Endothelial cell of umbilical vein (primary cell): ENCODE measurements around the gene CNNM4. TPM values are rescaled to one million over a fixed set of nuclear protein-coding genes. Genes with fewer than 3 reads are reported as not detected.

Experiments used
- BruUV-seq: library from RNA; stranded (reverse); fragments of 400-500 nt; replicated peaks from 2 replicates; lab custom pipeline; 2021; lab: Mats Ljungman, UMichigan
- CTCF ChIA-PET: fragments of 300-600, 350-600 bp; sonication (Branson Sonifier 250); formaldehyde crosslinking; loops from one replicate; lab custom pipeline; 2021; ENCODE audit warnings: antibody characterized with exemption, inconsistent platforms; lab: Charles Lee
- POLR2A ChIA-PET: fragments of 300-600, 350-600 bp; sonication (Branson Sonifier 250); formaldehyde crosslinking; loops from one replicate; lab custom pipeline; 2021; ENCODE audit warnings: antibody characterized with exemption, inconsistent platforms; lab: Charles Lee
- DNase-seq: peaks from one replicate; pipeline ENCODE4 v3.0.0-alpha.2; 2011; ENCODE audit warnings: low read depth, low spot score
- FAIRE-seq: peaks from 2 replicates; lab custom pipeline; 2011; peaks lifted over from hg19 to GRCh38; lab: Jason Lieb, UNC
- H2AFZ ChIP-seq: 2 replicates; pipeline ENCODE4 v1.6.0; 2012; ENCODE audit warnings: low read depth, low read length, control low read depth, inconsistent platforms
- H3K27ac ChIP-seq: 2 replicates; pipeline ENCODE4 v1.5.1; 2011; ENCODE audit warnings: low read depth, mild to moderate bottlenecking, control low read depth, low read length, moderate library complexity; ENCODE audit not compliant: insufficient read depth
- H3K27me3 ChIP-seq, 2 experiments: 2 replicates each; pipeline versions ENCODE4 v1.6.0 to v1.6.1; 2011; ENCODE audit warnings: low read length in 2 of 2, mixed read lengths in 1 of 2; ENCODE audit not compliant: control insufficient read depth in 2 of 2, insufficient read depth in 2 of 2
- H3K36me3 ChIP-seq, 2 experiments: 2 replicates in 1 of 2; 3 replicates in 1 of 2; pipeline ENCODE4 v1.5.1; 2011; ENCODE audit warnings: low read length in 2 of 2, mild to moderate bottlenecking in 1 of 2, moderate library complexity in 1 of 2; ENCODE audit not compliant: control insufficient read depth in 2 of 2, insufficient read depth in 2 of 2; ENCODE audit errors: extremely low read depth in 1 of 2
- H3K4me1 ChIP-seq: 3 replicates; pipeline ENCODE4 v1.5.1; 2011; ENCODE audit warnings: mild to moderate bottlenecking, low read length; ENCODE audit not compliant: control insufficient read depth, insufficient read depth; ENCODE audit errors: extremely low read depth
- H3K4me2 ChIP-seq: 2 replicates; pipeline ENCODE4 v1.6.1; 2011; ENCODE audit warnings: low read length, control low read depth, mixed read lengths; ENCODE audit not compliant: insufficient read depth
- H3K4me3 ChIP-seq, 3 experiments: fragments of 200-600 bp in 1 of 3; sonication (generic), shearing (Covaris generic) in 1 of 3; replicated peaks in 1 of 3; 2 replicates each; pipeline ENCODE4 v1.5.1; 2011 to 2016; ENCODE audit warnings: control low read depth in 3 of 3, low read length in 3 of 3, mild to moderate bottlenecking in 2 of 3, inconsistent platforms in 1 of 3, low read depth in 1 of 3, moderate library complexity in 1 of 3; ENCODE audit not compliant: insufficient read depth in 1 of 3
- H3K79me2 ChIP-seq: 2 replicates; pipeline ENCODE4 v1.6.0; 2012; ENCODE audit warnings: low read length, inconsistent platforms; ENCODE audit not compliant: control insufficient read depth, insufficient read depth
- H3K9ac ChIP-seq: replicated peaks from 2 replicates; pipeline ENCODE3; 2011; ENCODE audit warnings: low read length, control low read depth; ENCODE audit not compliant: insufficient read depth; ENCODE audit errors: extremely low read depth
- H3K9me1 ChIP-seq: replicated peaks from 3 replicates; pipeline ENCODE4 v1.6.0; 2011; ENCODE audit warnings: mild to moderate bottlenecking, low read length; ENCODE audit not compliant: control insufficient read depth, insufficient read depth; ENCODE audit errors: extremely low read depth
- H3K9me3 ChIP-seq: replicated peaks from 2 replicates; pipeline ENCODE4 v1.5.1; 2012; ENCODE audit warnings: low read length, inconsistent platforms; ENCODE audit not compliant: control insufficient read depth, insufficient read depth
- H4K20me1 ChIP-seq: replicated peaks from 2 replicates; pipeline ENCODE3; 2011; ENCODE audit warnings: mild to moderate bottlenecking, low read length; ENCODE audit not compliant: control insufficient read depth, insufficient read depth; ENCODE audit errors: extremely low read depth
- EZH2 ChIP-seq: IDR thresholded peaks from 2 replicates; pipeline ENCODE4 v1.6.1; 2012; ENCODE audit warnings: borderline replicate concordance, low read depth, mild to moderate bottlenecking, moderate library complexity, low read length, inconsistent platforms; ENCODE audit not compliant: severe bottlenecking
- FOS ChIP-seq: IDR thresholded peaks from 2 replicates; pipeline ENCODE4 v1.6.1; 2011; ENCODE audit warnings: mild to moderate bottlenecking, low read length, moderate library complexity, borderline replicate concordance; ENCODE audit not compliant: insufficient read depth
- GATA2 ChIP-seq: IDR thresholded peaks from 2 replicates; pipeline ENCODE4 v1.7.0; 2011; ENCODE audit warnings: low read depth, mild to moderate bottlenecking, moderate library complexity, mixed read lengths, low read length; ENCODE audit not compliant: insufficient read length, insufficient read depth
- JUN ChIP-seq: IDR thresholded peaks from 2 replicates; pipeline ENCODE4 v1.6.1; 2011; ENCODE audit warnings: borderline replicate concordance, low read depth; ENCODE audit not compliant: insufficient read length, insufficient read depth
- MYC ChIP-seq: IDR thresholded peaks from one replicate; pipeline ENCODE4 v1.6.1; 2011; ENCODE audit warnings: mild to moderate bottlenecking, low read depth, low read length
- POLR2A ChIP-seq: IDR thresholded peaks from 2 replicates; pipeline ENCODE4 v1.6.1; 2012; ENCODE audit warnings: low read depth, mild to moderate bottlenecking, control low read depth, low read length
- POLR2AphosphoS5 ChIP-seq: IDR thresholded peaks from 2 replicates; pipeline ENCODE4 v1.6.1; 2012; ENCODE audit warnings: low read depth, mild to moderate bottlenecking, control low read depth, low read length, moderate library complexity; ENCODE audit not compliant: insufficient read depth
- dilution Hi-C: fragments of 300-500 bp; cut with MboI; formaldehyde crosslinking; loops from one replicate; pipeline ENCODE4 v1.15.0; 2019; ENCODE audit warnings: low sequenced_read_pairs; ENCODE audit not compliant: extremely low pct_ligation_motif_present
- intact Hi-C: fragments of 100-400 bp; cut with micrococcal nuclease; formaldehyde crosslinking; loops from one replicate; pipeline ENCODE4 v1.10.0; 2022
- polyA plus RNA-seq, 4 experiments: library from polyadenylated mRNA; depleted of rRNA in 3 of 4; stranded (reverse) in 3 of 4; unstranded in 1 of 4; fragments of >200 nt; gene quantifications; 2 replicates each; pipeline versions ENCODE4 v1.2.1 to v1.2.3, GENCODE V29; 2011 to 2012; ENCODE audit warnings: missing spikeins in 1 of 4
- total RNA-seq: library from RNA; stranded (reverse); gene quantifications from 2 replicates; pipeline ENCODE4 v1.2.3, GENCODE V29; 2021
- TF ChIP-seq, protein P1 (sequence below): IDR thresholded peaks from 2 replicates; pipeline ENCODE4 v1.6.1; 2011; ENCODE audit not compliant: insufficient read depth, insufficient read length
- TF ChIP-seq, protein P2 (sequence below), 2 donors: IDR thresholded peaks; 1 replicate in 1 of 2; 2 replicates in 1 of 2; pipeline ENCODE4 v1.5.1; 2011; ENCODE audit warnings: low read length in 2 of 2, mild to moderate bottlenecking in 2 of 2, moderate library complexity in 2 of 2, control low read depth in 1 of 2, inconsistent platforms in 1 of 2, low read depth in 1 of 2; ENCODE audit not compliant: insufficient read depth in 1 of 2; ENCODE audit errors: extremely low read depth in 1 of 2

CNNM4 gene
- total and polyA plus RNA-seq, 2 donors (not counting 3 experiments of a cell fraction or from before 2014, with no cell fraction given), result 4.7 to 5.3 TPM

DNA sequence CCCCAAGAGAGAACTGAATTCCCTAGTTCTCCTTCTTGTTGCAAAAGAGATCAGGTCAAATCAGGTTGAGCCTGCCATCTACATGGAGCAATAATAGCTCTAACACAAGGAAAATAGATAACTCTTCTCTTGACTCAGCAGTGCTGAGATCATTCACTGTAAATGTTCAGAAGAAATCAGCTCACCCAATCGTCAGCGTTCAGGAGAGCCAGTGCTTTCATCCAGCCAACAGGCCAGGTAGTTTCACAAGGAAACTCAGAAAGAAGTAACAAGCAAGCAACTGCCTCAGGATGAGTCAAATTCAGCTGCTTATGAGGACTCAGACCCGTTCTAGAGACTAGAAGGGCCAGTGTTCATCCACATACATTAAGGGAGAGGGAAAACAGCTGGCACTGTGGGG lies 26.8 kb upstream of the CNNM4 start:
- ChIA-PET POLR2A (no interaction called here), CTCF (interaction anchor here (1.4 kb wide), 1 partner anchor 10 kb away, joined by 5 read pairs; no protein-coding TSS in a partner anchor)
- no TSS peak for BruUV-seq
- dilution Hi-C loops, result no loop called here
- intact Hi-C loops, result no loop called here
- no peak for DNase-seq
- TF ChIP-seq MYC (no peak), FOS (no peak), GATA2 (no peak)
- TF ChIP-seq, protein P1, sequence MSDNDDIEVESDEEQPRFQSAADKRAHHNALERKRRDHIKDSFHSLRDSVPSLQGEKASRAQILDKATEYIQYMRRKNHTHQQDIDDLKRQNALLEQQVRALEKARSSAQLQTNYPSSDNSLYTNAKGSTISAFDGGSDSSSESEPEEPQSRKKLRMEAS, result no peak
- Histone ChIP-seq H3K79me2 (peaks cover under 1% of the 10 kb centered on the region), H3K4me3 (no peak overlapping the region), H3K9ac (no peak overlapping the region), H3K36me3 (peaks cover 4 to 20% of the 10 kb centered on the region in 2 experiments), H3K27me3 (no peaks in the 10 kb centered on the region), H3K27ac (no peak overlapping the region), H4K20me1 (no peaks in the 10 kb centered on the region), H3K9me3 (no peaks in the 10 kb centered on the region), H2AFZ (no peak overlapping the region), H3K4me2 (no peak overlapping the region), H3K4me1 (peaks cover 9% of the 10 kb centered on the region), H3K9me1 (no peaks in the 10 kb centered on the region)
- no peak for FAIRE-seq

DNA sequence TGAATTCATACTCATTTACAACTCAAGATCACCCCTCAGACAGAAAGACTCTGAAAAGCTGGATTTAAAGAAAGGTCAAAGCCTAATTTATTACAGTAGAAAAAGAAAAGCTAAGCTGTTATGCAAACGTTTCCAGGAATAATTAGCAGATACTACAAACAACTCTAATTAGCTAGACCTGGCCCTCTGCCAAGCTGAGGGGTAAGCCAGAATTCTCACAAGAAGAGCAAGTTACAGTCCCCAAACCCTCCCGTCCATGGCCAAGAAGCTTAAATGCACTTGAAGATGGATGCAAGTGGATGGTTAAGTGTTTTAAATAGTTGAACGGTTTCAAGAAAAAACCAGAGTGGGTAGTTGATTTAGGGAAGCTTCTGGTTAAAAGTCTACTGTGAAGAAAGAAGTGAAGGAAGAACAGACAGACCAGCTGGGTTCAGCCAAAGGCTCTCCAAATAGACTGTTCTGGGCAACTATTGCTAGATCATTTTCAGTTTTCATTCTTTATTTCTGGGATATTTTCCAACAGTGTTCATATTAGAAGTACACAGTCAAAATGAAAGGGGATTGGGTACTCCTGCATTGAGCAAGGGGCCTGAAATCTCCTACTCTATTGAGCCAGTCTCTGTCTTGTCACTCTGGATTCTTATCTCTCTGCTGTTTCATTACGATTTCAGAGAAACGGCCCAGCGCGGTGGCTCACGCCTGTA lies 25.7 kb upstream of the CNNM4 start:
- H3K36me3 ChIP-seq, result peaks cover 4 to 20% of the 10 kb centered on the region in 2 experiments
- DNase-seq (no peak), FAIRE-seq (no peak)
- H2AFZ ChIP-seq, result no peak overlapping the region
- TF ChIP-seq EZH2 (no peak), GATA2 (no peak), MYC (no peak), JUN (no peak), POLR2AphosphoS5 (no peak), FOS (no peak), POLR2A (no peak)
- TF ChIP-seq, protein P1, result no peak
- TF ChIP-seq, protein P2, sequence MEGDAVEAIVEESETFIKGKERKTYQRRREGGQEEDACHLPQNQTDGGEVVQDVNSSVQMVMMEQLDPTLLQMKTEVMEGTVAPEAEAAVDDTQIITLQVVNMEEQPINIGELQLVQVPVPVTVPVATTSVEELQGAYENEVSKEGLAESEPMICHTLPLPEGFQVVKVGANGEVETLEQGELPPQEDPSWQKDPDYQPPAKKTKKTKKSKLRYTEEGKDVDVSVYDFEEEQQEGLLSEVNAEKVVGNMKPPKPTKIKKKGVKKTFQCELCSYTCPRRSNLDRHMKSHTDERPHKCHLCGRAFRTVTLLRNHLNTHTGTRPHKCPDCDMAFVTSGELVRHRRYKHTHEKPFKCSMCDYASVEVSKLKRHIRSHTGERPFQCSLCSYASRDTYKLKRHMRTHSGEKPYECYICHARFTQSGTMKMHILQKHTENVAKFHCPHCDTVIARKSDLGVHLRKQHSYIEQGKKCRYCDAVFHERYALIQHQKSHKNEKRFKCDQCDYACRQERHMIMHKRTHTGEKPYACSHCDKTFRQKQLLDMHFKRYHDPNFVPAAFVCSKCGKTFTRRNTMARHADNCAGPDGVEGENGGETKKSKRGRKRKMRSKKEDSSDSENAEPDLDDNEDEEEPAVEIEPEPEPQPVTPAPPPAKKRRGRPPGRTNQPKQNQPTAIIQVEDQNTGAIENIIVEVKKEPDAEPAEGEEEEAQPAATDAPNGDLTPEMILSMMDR (IDR thresholded peaks at IDR 0.05; ENCODE audit: extremely low read depth in 1 of 2, insufficient read depth in 1 of 2, low read depth in 1 of 2, low read length in 2 of 2), result no peak
- intact Hi-C loops (no loop called here), dilution Hi-C loops (no loop called here)
- H3K4me2 ChIP-seq, result no peak overlapping the region
- no peaks in the 10 kb centered on the region for H4K20me1 ChIP-seq
- peaks cover 13% of the 10 kb centered on the region for H3K4me1 ChIP-seq
- H3K9me1 ChIP-seq, result no peaks in the 10 kb centered on the region
- no peaks in the 10 kb centered on the region for H3K27me3 ChIP-seq
- H3K27ac ChIP-seq, result no peak overlapping the region
- no TSS peak for BruUV-seq
- H3K4me3 ChIP-seq, result no peak overlapping the region
- CTCF ChIA-PET, result interaction anchor here (1.3 kb wide), 1 partner anchor 26 kb away, joined by 3 read pairs; the partner anchor contains the start of gene CNNM4
- peaks cover 6% of the 10 kb centered on the region for H3K79me2 ChIP-seq
- POLR2A ChIA-PET, result no interaction called here
- no peaks in the 10 kb centered on the region for H3K9me3 ChIP-seq
- H3K9ac ChIP-seq, result no peak overlapping the region
